Spleen (tissue), 7 donors: Measurements from ENCODE around the gene PPP2R2B.

Experiments
- POLR2A ChIP-seq, 3 donors: fragments of 450-650 bp; IDR thresholded peaks; one replicate each; pipeline ENCODE4 v1.5.1; 2017; ENCODE audit warnings: antibody characterized with exemption in 3 of 3, mild to moderate bottlenecking in 1 of 3
- TF ChIP-seq, protein P1 (sequence below), 11 experiments: fragments of 200-600 bp in 7 of 11; fragments of 450-650 bp in 4 of 11; sonication (generic) in 4 of 11; IDR thresholded peaks in 8 of 11; conservative IDR thresholded peaks in 3 of 11; 1 replicate in 7 of 11; 2 replicates in 4 of 11; pipeline versions ENCODE4 v1.4.0 to v1.8.0; 2016 to 2021; ENCODE audit warnings: antibody characterized with exemption in 11 of 11, inconsistent platforms in 4 of 11, mild to moderate bottlenecking in 1 of 11
- donor health status: DM: no; HTN: no; CAD: no; lungs with moderate emphysema.
- donor health status: DM: no; HTN: no; CAD: no.
- donor health status: DM: no; HTN: no; CAD: no.

DNA sequence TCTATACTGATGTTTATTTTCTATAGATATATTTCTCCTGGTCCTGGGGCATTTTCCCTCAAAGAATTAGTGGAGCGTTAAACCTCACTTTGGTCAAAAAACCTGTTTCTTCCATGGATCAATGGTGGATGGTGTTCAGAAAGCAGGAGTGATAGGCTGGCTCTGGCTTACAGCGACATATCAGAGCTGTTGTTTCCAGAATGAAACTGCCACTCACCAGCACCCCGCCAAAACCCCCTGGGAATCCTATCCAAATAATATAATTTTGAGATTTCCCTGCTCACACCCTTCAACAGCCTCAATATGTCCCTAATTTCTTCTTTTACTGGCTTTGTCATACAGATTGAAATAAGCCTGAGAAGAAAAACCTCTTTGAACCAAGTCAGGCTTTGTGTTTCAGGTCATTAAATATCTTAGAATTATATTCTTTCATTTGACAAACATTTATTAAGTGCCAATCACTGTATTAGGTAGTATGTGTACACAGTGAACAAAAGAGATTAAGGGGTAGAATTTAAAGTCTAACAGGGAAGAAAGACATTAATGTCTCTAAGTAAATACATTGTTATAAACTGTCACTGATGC lies 218.1 kb downstream of the PPP2R2B start:
- TF ChIP-seq, protein P1, sequence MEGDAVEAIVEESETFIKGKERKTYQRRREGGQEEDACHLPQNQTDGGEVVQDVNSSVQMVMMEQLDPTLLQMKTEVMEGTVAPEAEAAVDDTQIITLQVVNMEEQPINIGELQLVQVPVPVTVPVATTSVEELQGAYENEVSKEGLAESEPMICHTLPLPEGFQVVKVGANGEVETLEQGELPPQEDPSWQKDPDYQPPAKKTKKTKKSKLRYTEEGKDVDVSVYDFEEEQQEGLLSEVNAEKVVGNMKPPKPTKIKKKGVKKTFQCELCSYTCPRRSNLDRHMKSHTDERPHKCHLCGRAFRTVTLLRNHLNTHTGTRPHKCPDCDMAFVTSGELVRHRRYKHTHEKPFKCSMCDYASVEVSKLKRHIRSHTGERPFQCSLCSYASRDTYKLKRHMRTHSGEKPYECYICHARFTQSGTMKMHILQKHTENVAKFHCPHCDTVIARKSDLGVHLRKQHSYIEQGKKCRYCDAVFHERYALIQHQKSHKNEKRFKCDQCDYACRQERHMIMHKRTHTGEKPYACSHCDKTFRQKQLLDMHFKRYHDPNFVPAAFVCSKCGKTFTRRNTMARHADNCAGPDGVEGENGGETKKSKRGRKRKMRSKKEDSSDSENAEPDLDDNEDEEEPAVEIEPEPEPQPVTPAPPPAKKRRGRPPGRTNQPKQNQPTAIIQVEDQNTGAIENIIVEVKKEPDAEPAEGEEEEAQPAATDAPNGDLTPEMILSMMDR (IDR thresholded peaks at IDR 0.05 in 8 of 11, conservative IDR thresholded peaks at IDR 0.05 in 3 of 11) = no peak
- TF ChIP-seq POLR2A (IDR thresholded peaks at IDR 0.05) = no peak
